RWPE1 (cell line): ENCODE data around the gene OTUD1.

Source experiments
- CTCF ChIA-PET: fragments of 350-600 bp; sonication (Branson Sonifier 250); formaldehyde crosslinking; extraction: SDS; loops from one replicate; lab custom pipeline; 2021; lab: Yijun Ruan, JAX
- POLR2A ChIA-PET: fragments of 400-600 bp; formaldehyde crosslinking; extraction: SDS; loops from one replicate; lab custom pipeline; 2020; ENCODE audit warnings: antibody characterized with exemption; ENCODE audit not compliant: low non-redundant PET; lab: Yijun Ruan, JAX
- DNase-seq: peaks from one replicate; pipeline ENCODE4 v3.0.0; 2012; ENCODE audit warnings: low spot score
- H3K27ac ChIP-seq: fragments of 450-650 bp; 2 replicates; pipeline ENCODE4 v1.5.1; 2017
- CTCF ChIP-seq: fragments of 450-650 bp; conservative IDR thresholded peaks from 2 replicates; pipeline ENCODE4 v1.5.1; 2017; ENCODE audit warnings: low read depth, mild to moderate bottlenecking

OTUD1 gene

DNA sequence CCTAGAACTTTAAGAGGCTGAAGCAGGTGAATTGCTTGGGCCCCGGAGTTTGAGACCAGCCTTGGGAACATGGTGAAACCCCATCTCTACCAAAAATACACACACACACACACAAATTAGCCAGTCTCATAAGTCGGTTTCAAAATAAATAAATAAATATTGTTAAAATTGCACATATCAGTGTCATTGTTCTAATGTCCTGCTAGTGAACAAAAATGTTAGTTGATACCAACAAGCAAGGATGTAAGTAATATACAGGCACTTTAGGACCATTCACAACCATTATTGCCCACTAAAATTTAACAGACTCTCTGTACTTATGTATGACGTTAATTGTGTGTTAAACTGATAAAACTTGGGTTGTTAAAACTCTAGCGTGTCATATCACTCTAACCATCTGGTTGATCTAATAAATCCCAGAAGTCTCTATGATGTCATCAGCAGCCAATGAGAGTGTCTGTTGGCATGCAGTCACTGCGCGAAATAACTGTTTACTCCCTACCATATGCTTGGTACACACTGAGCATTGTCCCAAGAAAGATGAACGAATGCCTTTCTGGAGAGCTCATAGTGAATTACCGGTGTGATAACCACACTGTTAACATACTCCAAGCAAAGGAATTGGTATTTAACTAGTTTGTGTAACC, 30.4 kb upstream of the OTUD1 start:
- ChIA-PET POLR2A (no interaction called here), CTCF (no interaction called here)
- no peak for TF ChIP-seq CTCF
- H3K27ac ChIP-seq, result no peak overlapping the region
- DNase-seq, result no peak

DNA sequence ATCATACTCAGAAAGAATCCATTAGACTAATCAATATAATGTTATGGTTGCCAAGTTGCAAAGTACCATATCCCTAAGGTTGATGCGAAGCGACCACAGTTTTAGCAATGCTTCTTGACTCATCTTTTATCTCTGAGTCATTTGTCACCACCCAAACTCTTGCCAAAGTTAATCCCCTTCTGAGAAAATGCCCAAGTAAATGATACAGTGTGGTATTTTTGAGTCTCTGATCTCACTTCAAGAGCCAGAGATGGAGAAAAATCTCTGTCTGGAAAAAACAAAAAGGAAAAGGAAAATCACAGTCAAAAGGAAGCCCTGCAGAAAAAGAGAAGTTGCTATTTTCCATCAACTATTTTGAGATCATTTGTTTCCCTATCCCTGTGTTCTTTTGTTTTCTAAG, 26.7 kb upstream of the OTUD1 start:
- H3K27ac ChIP-seq, result no peak overlapping the region
- POLR2A ChIA-PET, result no interaction called here
- no peak for TF ChIP-seq CTCF
- DNase-seq, result no peak
- CTCF ChIA-PET, result no interaction called here

DNA sequence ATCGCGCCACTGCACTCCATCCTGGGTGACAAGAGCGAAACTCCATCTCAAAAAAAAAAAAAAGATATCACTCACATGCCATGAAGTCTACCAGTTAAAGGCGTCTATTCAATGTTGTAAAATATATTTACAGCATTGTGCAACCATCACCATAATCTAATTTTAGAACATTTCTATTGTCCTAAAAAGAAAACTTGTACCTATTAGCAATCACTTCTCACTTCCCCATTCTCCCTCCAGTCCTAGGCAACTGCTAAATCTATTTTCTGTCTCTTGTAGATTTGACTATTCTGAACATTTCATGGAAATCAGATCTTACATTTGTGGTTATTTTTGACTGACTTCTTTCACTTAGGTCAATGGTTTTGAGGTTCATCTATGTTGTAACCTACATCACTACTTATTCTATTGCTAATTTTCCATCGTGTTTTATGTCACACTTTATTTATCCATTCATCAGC, 25.2 kb upstream of the OTUD1 start:
- DNase-seq, result no peak
- no peak for TF ChIP-seq CTCF
- H3K27ac ChIP-seq, result no peak overlapping the region
- POLR2A ChIA-PET, result no interaction called here
- CTCF ChIA-PET, result no interaction called here

- no peak overlapping the region for H3K27ac ChIP-seq
- DNase-seq, result no peak
- TF ChIP-seq CTCF, result no peak
- ChIA-PET CTCF (interaction anchor here (0.7 kb wide), 1 partner anchor 11 kb away, joined by 5 read pairs; no protein-coding TSS in a partner anchor), POLR2A (no interaction called here)
These were observed 24.2 kb upstream of the OTUD1 start for GRCh38 chr10:23414658-23415057.

- CTCF ChIA-PET, result interaction anchor here (0.6 kb wide), 1 partner anchor 96 kb away, joined by 3 read pairs; no protein-coding TSS in a partner anchor
- H3K27ac ChIP-seq, result no peak overlapping the region
- peak; percentile 21 for DNase-seq
- TF ChIP-seq CTCF, result no peak
- POLR2A ChIA-PET, result no interaction called here
These were observed 21.6 kb upstream of the OTUD1 start for GRCh38 chr10:23417254-23417653.

GRCh38 chr10:23418051-23418681, 20.7 kb upstream of the OTUD1 start:
- no peak overlapping the region for H3K27ac ChIP-seq
- no peak for TF ChIP-seq CTCF
- ChIA-PET POLR2A (no interaction called here), CTCF (no interaction called here)
- no peak for DNase-seq
